NCI-H748 (cell line): ENCODE data around the gene PPP2R5B.

Experiments used
- DNase-seq: peaks from one replicate; lab custom pipeline; 2025; ENCODE audit not compliant: unreplicated experiment; lab: John Stamatoyannopoulos, UW

PPP2R5B gene

GRCh38 chr11:64888729-64889511 lies 35.6 kb upstream of the PPP2R5B start:
- no peak for DNase-seq

DNA sequence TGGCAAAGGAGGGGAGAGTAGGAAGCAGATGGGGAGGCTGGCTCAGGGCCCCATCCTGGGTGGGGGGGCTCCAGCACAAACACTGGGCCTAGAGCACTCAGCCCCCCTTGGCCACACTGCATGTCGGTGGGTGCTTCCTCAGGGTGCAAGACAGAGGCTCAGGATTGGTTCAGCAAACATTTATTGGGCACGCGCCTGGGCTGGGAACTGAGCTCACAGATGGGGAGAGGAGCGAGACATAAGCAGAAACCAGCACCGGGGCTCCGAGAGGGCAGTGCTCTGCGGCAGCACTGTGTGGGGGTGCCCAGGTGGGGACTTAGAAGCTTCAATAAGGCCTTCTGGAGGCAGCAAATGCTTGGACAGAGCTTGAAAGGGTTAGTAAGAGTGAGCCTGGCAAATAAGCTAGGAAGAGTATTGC lies 34.0 kb upstream of the PPP2R5B start:
- no peak for DNase-seq

GRCh38 chr11:64891215-64891848 lies 33.2 kb upstream of the PPP2R5B start:
- no peak for DNase-seq

DNA sequence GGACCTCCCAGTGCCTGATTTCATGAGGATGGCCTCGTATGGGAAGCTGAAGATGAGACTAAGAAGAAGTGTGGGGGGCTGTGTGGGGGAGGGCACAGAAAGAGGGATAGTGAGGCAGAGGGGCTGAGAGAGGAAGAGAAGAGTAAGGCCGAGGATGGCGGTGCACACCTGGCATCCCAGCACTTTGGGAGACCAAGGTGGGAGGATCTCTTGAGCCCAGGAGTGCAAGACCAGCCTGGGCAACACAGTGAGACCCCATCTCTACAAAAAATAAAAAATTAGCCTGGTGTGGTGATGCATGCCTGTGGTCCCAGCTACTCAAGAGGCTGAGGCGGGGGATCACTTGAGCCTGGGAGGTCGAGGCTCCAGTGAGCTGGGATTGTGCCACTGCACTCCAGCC lies 32.6 kb upstream of the PPP2R5B start:
- DNase-seq, result no peak

- no peak for DNase-seq
Observed at GRCh38 chr11:64892411-64892831, 32.1 kb upstream of the PPP2R5B start.

GRCh38 chr11:64892838-64893193 lies 31.7 kb upstream of the PPP2R5B start:
- no peak for DNase-seq

- DNase-seq, result no peak
Observed at GRCh38 chr11:64893194-64894069, 31.1 kb upstream of the PPP2R5B start.

GRCh38 chr11:64894070-64894811 lies 30.2 kb upstream of the PPP2R5B start:
- peak; percentile 57 for DNase-seq

DNA sequence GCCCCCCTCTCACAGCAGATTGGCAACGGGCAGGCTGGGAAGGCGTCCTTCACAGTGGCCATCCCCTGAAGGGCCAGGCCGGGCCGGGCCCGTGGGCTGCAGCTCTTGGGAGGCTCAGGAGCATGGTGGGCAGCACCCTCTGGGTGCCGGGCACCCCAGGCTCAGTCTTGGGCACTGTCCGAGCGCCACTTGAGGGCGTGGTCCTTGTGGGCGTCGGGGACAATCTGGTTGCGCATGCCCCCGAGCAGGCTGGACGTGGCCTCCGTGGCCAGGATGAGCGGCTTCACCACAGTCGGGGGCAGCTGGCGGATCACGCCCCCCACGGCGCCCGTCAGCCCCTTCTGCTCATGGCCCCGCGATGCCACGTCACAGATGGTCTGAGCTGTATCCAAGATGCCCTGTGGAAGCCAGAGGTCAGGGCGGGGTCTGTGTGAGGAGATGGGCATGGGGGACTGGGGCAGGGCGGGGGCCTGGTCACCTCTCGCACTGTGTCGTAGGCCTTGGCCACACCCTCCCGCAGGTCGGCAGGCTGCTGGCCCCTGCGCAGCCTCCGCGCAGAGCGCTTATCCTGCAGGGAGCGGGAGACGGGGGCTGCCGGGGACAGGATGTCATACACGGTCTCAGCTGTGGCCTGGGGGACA lies 29.6 kb upstream of the PPP2R5B start:
- no peak for DNase-seq

- no peak for DNase-seq
Observed at GRCh38 chr11:64896448-64897022, 28.0 kb upstream of the PPP2R5B start.

GRCh38 chr11:64897381-64898075 lies 27.0 kb upstream of the PPP2R5B start:
- DNase-seq, result no peak

GRCh38 chr11:64898076-64898445 lies 26.4 kb upstream of the PPP2R5B start:
- DNase-seq, result no peak

DNA sequence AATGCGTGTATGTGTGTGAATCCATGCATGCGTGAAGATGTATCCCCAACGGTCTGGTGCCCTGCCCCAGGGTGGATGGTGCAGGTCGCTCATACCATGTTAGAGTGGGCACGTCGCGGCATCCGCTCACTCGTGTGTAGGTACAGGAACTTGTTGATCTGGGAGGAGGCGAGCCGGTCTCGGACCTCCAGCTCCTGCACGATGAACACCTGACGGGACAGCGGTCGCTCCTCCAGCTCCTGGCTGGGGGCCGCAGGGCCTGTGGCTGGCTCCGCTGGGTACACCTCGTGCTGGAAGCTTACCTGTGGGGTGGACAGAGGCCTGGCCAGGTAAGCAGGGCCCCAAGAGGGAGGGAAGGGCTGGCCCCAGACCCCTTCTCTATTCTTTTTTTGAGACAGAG lies 25.9 kb upstream of the PPP2R5B start:
- DNase-seq, result no peak

DNA sequence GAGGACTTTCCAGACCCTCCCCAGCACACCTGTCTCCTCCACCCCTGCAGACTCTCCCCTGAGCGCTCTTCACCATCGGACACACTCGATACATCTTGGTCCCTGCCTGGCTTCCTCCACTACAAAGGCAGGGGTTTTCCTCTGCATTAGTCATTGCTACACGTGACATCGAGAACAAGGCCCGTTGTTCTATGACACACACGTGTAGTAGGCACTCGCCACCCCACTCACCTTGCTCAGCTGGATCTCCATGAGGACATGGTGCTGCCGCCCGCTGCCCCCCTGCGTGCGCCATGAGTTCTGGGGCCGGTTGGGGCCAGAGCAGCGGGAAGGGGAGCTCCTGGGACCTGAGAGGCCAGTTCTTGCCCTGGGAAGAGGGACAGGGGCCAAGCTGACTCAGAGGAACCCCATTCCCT lies 24.2 kb upstream of the PPP2R5B start:
- no peak for DNase-seq

DNA sequence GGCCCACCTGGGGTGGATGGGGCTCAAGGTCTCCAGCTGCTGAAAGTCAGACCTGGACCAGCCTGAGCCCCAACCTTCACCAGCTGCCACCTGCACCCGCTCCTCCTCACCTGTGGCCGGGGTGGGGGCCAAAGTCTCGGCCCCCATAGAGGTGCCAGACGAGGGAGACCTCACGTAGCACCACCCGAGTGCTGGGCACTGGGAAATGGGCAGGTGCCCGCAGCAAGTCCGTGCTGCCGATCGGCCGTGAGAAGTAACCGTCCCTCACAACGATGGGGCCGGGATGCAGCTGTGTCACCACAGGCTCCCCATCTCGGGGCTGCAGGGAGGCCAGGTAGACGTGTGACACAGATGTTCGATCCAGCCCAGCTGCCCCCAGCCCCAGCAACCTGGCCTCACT lies 23.7 kb upstream of the PPP2R5B start:
- DNase-seq, result no peak

DNA sequence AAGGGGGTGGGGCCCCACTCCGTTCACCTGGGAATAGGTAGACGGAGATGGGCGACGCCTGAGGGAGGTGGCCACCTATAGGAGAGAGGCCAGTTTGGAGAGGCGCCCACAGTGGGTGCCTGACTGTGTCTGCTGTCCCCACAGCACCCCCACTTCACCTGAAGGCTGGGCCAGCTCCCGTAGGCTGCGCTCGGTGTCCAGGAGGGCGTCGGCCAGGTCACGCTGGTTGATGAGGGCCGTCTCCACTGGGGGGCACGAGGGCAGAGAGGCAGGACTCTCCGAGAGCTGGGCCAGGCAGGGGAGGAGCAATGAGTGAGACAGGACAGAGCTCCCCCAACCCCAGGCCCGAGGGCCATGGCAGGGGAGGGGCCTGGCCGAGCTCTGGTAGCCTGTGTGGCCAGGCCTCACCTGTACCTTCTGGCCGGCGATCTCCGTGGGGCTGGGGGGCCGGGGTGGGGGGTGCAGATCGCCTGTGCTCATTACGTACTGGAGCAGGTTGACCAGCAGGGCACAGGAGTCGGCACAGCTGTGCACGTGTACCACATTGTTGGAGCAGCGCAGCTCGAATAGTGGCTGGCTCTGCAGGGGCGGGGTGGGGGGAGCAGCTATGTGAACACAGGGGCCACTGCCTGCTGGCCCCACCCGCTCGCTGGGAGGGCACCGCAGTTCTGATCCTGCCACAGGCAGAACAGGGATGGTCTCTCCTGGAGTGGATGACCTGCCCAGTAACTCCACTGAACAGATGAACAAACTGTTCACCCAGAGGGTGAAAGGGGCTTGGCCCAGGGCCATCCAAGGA lies 22.2 kb upstream of the PPP2R5B start:
- no peak for DNase-seq

- no peak for DNase-seq
Observed at GRCh38 chr11:64903291-64903833, 21.1 kb upstream of the PPP2R5B start.

DNA sequence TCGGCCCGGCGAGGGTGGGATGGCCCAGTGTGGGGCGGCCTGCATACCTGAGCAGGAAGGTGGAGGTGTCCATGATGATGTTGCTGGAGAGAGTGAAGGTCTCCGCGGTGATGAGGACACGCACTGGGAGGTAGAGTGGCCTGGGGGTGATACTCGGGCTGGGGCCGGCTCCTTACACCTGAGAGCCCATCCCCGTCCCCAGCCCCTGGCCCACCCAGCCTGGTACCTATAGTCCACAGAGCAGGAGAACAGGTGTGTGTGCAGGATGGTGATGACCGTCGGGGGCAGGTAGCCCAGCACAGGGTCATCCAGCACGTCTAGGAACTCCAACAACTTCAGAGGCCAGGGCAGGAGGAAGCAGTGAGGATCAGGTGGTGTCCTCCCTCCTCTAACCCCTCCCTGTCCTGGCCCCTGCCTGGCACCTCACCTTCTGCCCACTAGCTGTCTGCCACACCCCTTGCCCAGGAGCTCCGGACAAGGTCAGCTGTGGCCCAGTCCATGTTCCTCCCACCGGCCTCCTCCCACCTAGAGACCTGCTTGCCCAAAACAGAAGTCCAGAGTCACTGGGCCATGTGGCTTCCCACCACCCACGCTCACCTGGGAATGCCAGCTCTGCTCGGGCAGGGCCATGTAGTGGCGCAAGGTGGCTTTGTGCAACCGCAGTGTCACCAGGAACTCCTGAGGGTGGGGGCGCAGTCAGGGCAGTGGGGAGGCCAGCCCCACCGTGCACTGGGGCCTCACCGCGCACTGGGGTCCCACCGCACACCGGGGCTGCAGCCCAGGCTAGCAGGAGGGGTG lies 18.8 kb upstream of the PPP2R5B start:
- no peak for DNase-seq
